ENCODE results near the gene USH2A. TPM values are rescaled to one million over a fixed set of nuclear protein-coding genes. Genes with fewer than 3 reads are reported as not detected.

USH2A gene
- total RNA-seq, 2 experiments from 2014 or later: not detected

DNA sequence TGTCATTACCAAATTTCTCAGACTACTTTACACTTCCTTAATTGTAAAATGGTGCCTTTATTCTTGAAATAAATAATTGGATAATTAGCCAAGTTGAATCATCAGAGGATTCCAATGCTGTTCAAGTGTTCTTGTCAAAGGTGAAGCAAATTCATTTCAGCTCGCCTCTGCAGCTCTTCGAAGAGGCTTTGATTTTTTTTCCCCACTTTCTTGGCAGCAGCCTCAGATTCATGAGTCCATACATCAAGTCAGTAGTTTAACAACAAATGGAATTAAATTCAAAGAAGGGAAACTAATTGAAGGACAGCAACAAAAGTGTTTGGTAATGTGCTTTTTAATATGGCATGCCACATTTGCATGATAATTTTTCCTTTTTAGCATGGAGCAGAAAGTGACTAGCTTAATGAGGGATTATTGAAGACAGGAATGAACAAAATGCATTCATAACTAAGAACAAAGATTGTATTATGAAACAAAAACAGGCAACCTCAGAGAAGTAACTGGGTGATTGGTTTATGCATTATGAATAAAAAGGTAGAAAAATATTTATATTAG is 239.0 kb downstream of the USH2A start:
- no peaks in the 10 kb centered on the region for H3K27me3 Mint-ChIP-seq
- intact Hi-C loops (cut with DNase I, micrococcal nuclease): no loop called here
- Histone ChIP-seq H3K27me3 (ENCODE audit: control insufficient read depth in 1 of 2, insufficient read depth in 2 of 2, low read length in 2 of 2) (no peaks in the 10 kb centered on the region), H3K36me3 (ENCODE audit: insufficient read depth, low read length) (no peaks in the 10 kb centered on the region), H3K9me3 (ENCODE audit: control insufficient read depth in 1 of 2, insufficient read depth in 1 of 2, low read length in 2 of 2) (no peaks in the 10 kb centered on the region), H3K4me1 (ENCODE audit: insufficient read depth, low read length) (no peaks in the 10 kb centered on the region), H3K4me3 (ENCODE audit: low read length) (no peak overlapping the region), H3K27ac (ENCODE audit: low read depth in 1 of 2, low read length in 2 of 2) (no peak overlapping the region)
- POLR2A ChIA-PET: no interaction called here
- H3K27ac Mint-ChIP-seq: no peak overlapping the region
- peaks cover 2% of the 10 kb centered on the region for H3K9me3 Mint-ChIP-seq
- no peaks in the 10 kb centered on the region for H3K36me3 Mint-ChIP-seq (ENCODE audit: low read depth)
- H3K4me1 Mint-ChIP-seq (ENCODE audit: low read depth): no peaks in the 10 kb centered on the region
- TF ChIP-seq, protein P1, sequence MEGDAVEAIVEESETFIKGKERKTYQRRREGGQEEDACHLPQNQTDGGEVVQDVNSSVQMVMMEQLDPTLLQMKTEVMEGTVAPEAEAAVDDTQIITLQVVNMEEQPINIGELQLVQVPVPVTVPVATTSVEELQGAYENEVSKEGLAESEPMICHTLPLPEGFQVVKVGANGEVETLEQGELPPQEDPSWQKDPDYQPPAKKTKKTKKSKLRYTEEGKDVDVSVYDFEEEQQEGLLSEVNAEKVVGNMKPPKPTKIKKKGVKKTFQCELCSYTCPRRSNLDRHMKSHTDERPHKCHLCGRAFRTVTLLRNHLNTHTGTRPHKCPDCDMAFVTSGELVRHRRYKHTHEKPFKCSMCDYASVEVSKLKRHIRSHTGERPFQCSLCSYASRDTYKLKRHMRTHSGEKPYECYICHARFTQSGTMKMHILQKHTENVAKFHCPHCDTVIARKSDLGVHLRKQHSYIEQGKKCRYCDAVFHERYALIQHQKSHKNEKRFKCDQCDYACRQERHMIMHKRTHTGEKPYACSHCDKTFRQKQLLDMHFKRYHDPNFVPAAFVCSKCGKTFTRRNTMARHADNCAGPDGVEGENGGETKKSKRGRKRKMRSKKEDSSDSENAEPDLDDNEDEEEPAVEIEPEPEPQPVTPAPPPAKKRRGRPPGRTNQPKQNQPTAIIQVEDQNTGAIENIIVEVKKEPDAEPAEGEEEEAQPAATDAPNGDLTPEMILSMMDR (IDR thresholded peaks at IDR 0.05): no peak
- no peak for ATAC-seq (ENCODE audit: poor library complexity)
- no peak overlapping the region for H3K4me3 Mint-ChIP-seq
- DNase-seq: no peak
- CTCF ChIA-PET: no interaction called here

DNA sequence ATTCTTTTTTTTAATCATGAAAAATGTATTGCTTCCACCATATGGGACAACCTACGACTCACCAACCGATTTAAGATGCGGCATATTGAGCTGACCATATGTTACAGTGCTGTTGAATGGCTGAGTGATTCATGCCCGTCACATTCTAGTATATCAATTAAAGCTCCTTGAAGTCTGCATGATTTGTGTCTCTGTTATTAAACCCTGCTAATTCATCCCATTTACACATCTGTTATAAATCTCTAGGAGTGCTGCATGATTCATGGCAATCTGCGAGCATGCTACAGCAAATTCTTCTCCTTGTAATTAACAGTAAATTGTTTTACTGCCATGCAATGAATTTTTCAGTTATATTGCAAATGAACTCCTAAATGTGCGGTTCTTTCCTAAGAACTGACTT is 239.8 kb downstream of the USH2A start:
- H3K36me3 Mint-ChIP-seq (ENCODE audit: low read depth): no peaks in the 10 kb centered on the region
- H3K4me1 Mint-ChIP-seq (ENCODE audit: low read depth): no peaks in the 10 kb centered on the region
- DNase-seq (no peak), ATAC-seq (ENCODE audit: poor library complexity) (no peak)
- ChIA-PET CTCF (no interaction called here), POLR2A (no interaction called here)
- peaks cover 2% of the 10 kb centered on the region for H3K9me3 Mint-ChIP-seq
- no peaks in the 10 kb centered on the region for H3K27me3 Mint-ChIP-seq
- no peak overlapping the region for H3K27ac Mint-ChIP-seq
- H3K4me3 Mint-ChIP-seq: no peak overlapping the region
- no peaks in the 10 kb centered on the region for H3K36me3 ChIP-seq (ENCODE audit: insufficient read depth, low read length)
- no peak overlapping the region for H3K4me3 ChIP-seq (ENCODE audit: low read length)
- TF ChIP-seq, protein P1 (IDR thresholded peaks at IDR 0.05): no peak
- intact Hi-C loops (cut with DNase I, micrococcal nuclease): no loop called here
- no peaks in the 10 kb centered on the region for H3K4me1 ChIP-seq (ENCODE audit: insufficient read depth, low read length)
- no peaks in the 10 kb centered on the region for H3K27me3 ChIP-seq (ENCODE audit: control insufficient read depth in 1 of 2, insufficient read depth in 2 of 2, low read length in 2 of 2)
- H3K27ac ChIP-seq (ENCODE audit: low read depth in 1 of 2, low read length in 2 of 2): no peak overlapping the region
- H3K9me3 ChIP-seq (ENCODE audit: control insufficient read depth in 1 of 2, insufficient read depth in 1 of 2, low read length in 2 of 2): no peaks in the 10 kb centered on the region

DNA sequence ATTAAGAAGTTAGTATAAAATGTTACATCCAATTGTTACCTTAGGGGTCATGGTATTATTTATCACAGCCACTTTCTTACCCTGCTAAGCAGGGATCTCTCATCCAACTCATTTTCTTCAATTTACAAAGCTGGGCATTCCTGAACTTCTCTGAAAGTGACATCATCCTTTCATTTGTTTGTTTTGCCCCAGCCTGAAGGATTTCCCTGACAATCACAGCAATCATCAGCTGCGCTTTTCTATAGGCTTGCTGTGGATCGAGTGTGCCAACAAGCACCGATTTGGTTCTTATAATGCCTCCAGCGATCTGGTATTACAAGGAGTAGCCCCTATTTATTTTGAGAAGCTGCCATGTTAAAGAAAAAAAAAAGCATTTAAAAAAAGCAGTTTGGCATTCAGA is 240.2 kb downstream of the USH2A start:
- CTCF ChIA-PET: no interaction called here
- H3K4me3 ChIP-seq (ENCODE audit: low read length): no peak overlapping the region
- TF ChIP-seq, protein P1 (IDR thresholded peaks at IDR 0.05): no peak

More for the DNA sequence above, 240.2 kb downstream of the USH2A start:
- no peaks in the 10 kb centered on the region for H3K9me3 ChIP-seq (ENCODE audit: control insufficient read depth in 1 of 2, insufficient read depth in 1 of 2, low read length in 2 of 2)
- H3K4me1 ChIP-seq (ENCODE audit: insufficient read depth, low read length): no peaks in the 10 kb centered on the region
- intact Hi-C loops (cut with DNase I, micrococcal nuclease): no loop called here
- ATAC-seq (ENCODE audit: poor library complexity) (no peak), DNase-seq (no peak)
- POLR2A ChIA-PET: no interaction called here
- Mint-ChIP-seq H3K36me3 (ENCODE audit: low read depth) (no peaks in the 10 kb centered on the region), H3K4me3 (no peak overlapping the region), H3K27ac (no peak overlapping the region), H3K4me1 (ENCODE audit: low read depth) (no peaks in the 10 kb centered on the region), H3K9me3 (peaks cover 2% of the 10 kb centered on the region), H3K27me3 (no peaks in the 10 kb centered on the region)
- no peak overlapping the region for H3K27ac ChIP-seq (ENCODE audit: low read depth in 1 of 2, low read length in 2 of 2)
- H3K27me3 ChIP-seq (ENCODE audit: control insufficient read depth in 1 of 2, insufficient read depth in 2 of 2, low read length in 2 of 2): no peaks in the 10 kb centered on the region
- H3K36me3 ChIP-seq (ENCODE audit: insufficient read depth, low read length): no peaks in the 10 kb centered on the region
